WERI-Rb-1 (cell line): ENCODE data around the gene GIPC1.

ENCODE experiments used
- DNase-seq: peaks from one replicate; pipeline ENCODE4 v3.0.0-alpha.2; 2020
- H3K27ac ChIP-seq: fragments of 250-450 bp; sonication (Bioruptor Pico); 2 replicates; pipeline ENCODE4 v1.5.1; 2020; ENCODE audit warnings: mild to moderate bottlenecking, moderate library complexity
- H3K27me3 ChIP-seq: fragments of 250-450 bp; sonication (Bioruptor Pico); 2 replicates; pipeline ENCODE4 v1.5.1; 2021; ENCODE audit warnings: mild to moderate bottlenecking, low read depth, moderate library complexity; ENCODE audit not compliant: insufficient read depth, severe bottlenecking
- H3K36me3 ChIP-seq: fragments of 250-450 bp; sonication (Bioruptor Pico); 2 replicates; pipeline ENCODE4 v1.5.1; 2020; ENCODE audit warnings: mild to moderate bottlenecking, moderate library complexity
- H3K4me3 ChIP-seq: 2 replicates; pipeline ENCODE4 v1.5.1; 2011; ENCODE audit warnings: low read depth, mild to moderate bottlenecking, control low read depth, low read length
- H3K9me3 ChIP-seq: fragments of 250-450 bp; sonication (Bioruptor Pico); 2 replicates; pipeline ENCODE4 v1.5.1; 2021; ENCODE audit warnings: mild to moderate bottlenecking, moderate library complexity; ENCODE audit not compliant: severe bottlenecking
- TF ChIP-seq, protein P1 (sequence below): IDR thresholded peaks from 2 replicates; pipeline ENCODE4 v1.5.1; 2011; ENCODE audit warnings: low read depth, mild to moderate bottlenecking, control low read depth, inconsistent platforms, low read length

GIPC1 gene

DNA sequence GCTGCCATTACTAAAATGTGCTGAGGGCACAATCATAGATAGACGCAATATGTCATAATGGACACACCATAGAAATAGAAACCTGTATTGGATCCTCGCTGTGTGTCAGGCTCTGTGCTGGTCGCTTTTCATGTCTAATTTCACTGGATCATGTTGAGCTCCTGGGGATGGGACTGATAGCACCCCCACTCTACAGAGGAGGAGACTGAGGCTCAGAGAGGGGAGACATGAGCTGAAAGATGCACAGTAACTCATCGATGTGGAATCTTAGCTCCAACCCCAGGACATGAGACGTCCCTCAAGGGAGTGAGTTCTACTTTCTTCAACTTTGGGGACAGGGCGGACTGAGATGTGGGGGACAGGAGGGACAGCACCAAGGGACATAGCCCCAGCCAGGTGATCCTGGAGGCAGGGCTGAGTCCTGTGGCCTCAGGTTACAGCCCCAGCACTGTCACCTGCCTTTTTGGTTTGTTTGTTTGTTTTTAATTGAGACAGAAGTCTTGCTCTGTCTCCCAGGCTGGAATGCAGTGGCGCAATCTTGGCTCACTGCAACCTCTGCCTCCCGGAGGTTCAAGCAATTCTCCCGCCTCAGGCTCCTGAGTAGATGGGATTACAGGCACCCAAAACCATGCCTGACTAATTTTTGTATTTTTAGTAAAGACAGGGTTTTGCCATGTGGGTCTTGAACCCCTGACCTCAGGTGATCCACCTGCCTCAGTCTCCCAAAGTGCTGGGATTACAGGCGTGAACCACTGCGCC lies 6.6 kb upstream of the GIPC1 start:
- no peak overlapping the region for H3K27ac ChIP-seq
- H3K9me3 ChIP-seq = no peaks in the 10 kb centered on the region
- H3K36me3 ChIP-seq = no peaks in the 10 kb centered on the region
- no peak overlapping the region for H3K4me3 ChIP-seq
- no peak for DNase-seq
- TF ChIP-seq, protein P1, sequence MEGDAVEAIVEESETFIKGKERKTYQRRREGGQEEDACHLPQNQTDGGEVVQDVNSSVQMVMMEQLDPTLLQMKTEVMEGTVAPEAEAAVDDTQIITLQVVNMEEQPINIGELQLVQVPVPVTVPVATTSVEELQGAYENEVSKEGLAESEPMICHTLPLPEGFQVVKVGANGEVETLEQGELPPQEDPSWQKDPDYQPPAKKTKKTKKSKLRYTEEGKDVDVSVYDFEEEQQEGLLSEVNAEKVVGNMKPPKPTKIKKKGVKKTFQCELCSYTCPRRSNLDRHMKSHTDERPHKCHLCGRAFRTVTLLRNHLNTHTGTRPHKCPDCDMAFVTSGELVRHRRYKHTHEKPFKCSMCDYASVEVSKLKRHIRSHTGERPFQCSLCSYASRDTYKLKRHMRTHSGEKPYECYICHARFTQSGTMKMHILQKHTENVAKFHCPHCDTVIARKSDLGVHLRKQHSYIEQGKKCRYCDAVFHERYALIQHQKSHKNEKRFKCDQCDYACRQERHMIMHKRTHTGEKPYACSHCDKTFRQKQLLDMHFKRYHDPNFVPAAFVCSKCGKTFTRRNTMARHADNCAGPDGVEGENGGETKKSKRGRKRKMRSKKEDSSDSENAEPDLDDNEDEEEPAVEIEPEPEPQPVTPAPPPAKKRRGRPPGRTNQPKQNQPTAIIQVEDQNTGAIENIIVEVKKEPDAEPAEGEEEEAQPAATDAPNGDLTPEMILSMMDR = no peak
- H3K27me3 ChIP-seq = no peaks in the 10 kb centered on the region

DNA sequence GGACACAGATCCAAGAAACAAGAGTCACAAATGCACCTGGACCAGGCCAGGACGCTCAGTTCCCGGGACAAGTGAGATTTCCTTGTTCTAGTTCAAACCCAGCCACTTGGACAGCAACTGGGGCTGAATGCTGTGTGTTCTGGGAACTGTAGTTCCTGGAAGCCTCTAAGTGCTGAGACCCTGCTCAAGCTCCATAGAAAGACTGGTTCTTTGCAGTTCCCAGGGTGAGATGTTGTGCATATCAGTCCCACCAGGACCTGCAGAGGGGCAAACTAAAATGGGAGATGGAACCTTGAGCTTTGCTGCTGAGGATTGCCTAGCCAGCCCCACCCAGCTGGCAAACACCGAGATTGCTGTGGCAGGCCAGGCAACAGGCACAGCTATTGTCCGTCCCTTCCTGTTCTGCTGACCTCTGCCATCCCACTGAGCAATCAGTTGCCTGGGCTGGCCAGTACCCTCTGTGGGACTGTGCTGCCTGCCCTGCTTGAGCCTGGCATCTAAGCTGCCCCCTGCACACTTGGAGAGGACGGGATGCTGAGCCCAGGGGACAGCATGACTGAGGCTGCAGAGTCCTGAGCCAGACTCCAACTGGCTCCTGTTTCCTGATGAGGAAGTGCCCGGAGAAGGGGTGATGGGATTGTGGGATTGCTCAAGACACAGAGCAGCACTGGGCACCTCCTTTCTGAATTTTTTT lies 1.4 kb upstream of the GIPC1 start:
- DNase-seq = no peak
- TF ChIP-seq, protein P1 = no peak
- no peak overlapping the region for H3K4me3 ChIP-seq
- H3K9me3 ChIP-seq = no peaks in the 10 kb centered on the region
- peaks cover 2% of the 10 kb centered on the region for H3K36me3 ChIP-seq
- no peak overlapping the region for H3K27ac ChIP-seq
- no peaks in the 10 kb centered on the region for H3K27me3 ChIP-seq

DNA sequence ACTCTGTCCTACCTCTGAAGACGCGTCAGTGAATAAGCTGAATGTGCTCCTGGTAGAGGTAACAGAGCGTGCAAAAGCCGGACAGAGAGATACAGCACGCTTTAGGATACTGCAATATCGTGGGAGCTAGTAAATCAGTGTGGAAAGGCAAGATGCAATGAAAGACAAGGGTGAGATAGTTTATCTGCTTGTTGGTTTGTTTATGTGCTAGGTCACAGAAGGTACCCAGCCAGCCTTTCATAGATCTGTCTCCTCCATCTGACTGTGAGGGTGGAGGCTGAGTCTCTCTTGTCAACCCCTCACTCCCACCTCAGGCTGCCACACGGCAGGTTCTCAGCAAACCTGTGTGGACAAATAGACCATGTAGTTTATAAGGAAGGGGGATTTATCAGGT lies 904 bp upstream of the GIPC1 start:
- Histone ChIP-seq H3K27me3 (no peaks in the 10 kb centered on the region), H3K4me3 (peak overlapping the region; percentile 63), H3K9me3 (no peaks in the 10 kb centered on the region), H3K27ac (peak overlapping the region; percentile 46), H3K36me3 (peaks cover 2% of the 10 kb centered on the region)
- TF ChIP-seq, protein P1 = no peak
- DNase-seq = no peak

DNA sequence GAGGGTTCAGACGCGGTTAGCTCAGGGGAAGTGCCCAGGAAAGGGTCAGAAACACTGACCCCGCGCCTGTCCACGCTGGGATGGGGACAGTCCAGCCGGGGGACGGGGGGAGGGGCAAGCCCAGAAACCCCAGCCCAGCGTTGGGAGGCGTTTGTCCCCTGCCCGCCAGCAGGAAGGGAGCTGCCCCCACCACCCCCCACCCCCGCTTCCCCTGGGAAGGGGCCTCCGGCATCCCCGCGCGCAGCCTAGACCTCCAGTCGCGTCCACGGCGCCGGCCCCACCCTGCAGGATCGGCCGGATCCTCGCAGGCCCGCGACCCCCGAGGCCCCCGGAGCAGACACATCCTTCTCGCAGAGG lies 277 bp downstream of the GIPC1 start:
- Histone ChIP-seq H3K36me3 (peaks cover 8% of the 10 kb centered on the region), H3K4me3 (peak overlapping the region; percentile 69), H3K27ac (peak overlapping the region; percentile 51; the same call in 1 of the 2 replicates), H3K27me3 (no peaks in the 10 kb centered on the region), H3K9me3 (no peaks in the 10 kb centered on the region)
- TF ChIP-seq, protein P1 = no peak
- DNase-seq = peak; percentile 26

DNA sequence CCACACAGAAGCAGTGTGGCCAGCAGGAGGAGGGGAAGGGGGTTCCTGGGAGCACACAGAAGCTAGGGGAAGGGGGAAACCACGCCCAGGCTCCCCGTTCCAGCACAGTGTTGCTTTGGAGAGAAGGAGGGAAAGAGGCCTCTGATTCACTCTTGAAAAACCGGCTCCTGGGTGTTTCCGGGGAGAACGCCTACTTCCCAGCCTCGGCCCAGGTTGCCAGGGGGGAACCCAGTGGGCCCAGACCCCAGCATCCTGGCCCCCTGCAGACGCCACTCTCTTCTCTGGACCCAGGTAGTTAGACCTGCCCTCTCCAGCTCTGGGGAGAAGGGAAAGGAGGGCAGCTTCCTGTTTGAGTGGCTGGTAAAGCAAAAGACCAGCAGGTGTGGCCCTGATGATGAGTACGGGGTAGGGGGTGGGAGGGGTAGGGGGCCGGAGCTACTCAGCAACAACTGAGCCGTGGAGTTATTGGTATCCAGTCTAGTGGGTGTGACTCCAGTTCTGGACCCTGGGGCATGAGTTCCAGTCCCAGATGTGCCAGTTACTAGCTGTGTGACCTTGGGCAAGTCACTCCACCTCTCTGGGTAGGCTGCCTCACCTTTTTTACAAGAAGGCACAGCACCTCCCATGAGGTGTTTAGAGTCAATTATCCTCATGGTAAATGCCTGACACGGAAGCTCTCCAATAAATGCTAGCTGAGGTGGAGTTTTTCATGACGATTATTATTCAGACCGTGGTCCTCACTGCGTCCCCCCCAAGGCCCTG lies 836 bp downstream of the GIPC1 start:
- no peak overlapping the region for H3K27ac ChIP-seq
- peaks cover 12% of the 10 kb centered on the region for H3K36me3 ChIP-seq
- H3K4me3 ChIP-seq = peak overlapping the region; percentile 69
- no peak for DNase-seq
- H3K9me3 ChIP-seq = no peaks in the 10 kb centered on the region
- no peaks in the 10 kb centered on the region for H3K27me3 ChIP-seq
- TF ChIP-seq, protein P1 = no peak
